ENCODE results near the gene NPL.

NPL gene

DNA sequence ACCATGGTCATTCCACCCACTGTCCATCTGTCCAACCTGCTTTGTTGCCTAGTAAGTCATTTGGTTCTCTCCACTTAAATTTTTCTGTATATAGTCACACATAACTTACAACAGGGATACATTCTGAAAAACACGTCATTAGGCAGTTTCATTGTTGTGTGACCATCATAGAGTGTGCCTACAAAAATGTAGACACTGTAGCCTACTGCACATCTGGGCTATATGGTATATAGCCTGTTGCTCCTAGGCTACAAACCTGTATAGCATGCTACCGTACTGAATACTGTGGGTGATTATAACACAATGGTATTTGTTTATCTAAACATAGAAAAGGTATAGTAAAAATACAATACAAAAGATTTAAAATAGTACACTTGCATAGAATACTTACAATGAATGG lies 10.0 kb upstream of the NPL start:
- DNase-seq, result no peak

DNA sequence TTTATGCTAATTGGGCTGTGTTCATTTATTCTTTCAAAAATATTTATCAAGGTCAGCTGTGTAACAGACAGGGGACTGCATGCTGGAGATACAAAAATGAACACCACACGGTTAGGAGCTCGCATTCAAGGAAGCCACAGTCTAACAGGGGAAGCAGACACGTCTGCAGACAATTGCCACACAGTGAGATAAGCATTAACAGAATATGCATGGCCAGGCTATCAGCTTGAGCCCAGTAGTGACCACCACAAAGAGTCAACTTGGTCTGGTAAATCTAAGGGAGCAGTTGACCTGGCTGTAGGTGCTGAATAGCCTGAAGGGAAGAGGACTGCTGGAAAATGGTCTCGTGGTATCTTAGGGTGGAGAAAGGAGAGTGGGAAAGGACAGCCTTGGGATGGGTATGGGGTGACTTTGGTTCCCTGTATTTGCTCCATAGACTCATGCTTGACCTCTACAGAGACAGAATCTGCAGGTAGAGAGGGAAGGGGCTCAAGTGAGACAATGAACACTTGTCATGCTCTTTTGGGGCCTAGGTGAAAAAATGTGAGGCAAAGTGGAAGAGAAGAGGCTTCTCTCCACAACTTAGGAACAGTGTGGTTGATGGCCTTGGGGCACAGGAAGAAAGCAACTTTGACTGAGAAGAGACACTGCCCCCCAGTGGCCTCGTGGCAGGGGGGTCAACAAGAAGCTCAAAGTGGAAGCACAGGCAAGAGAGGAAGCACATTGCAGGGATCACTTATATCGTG lies 7.6 kb upstream of the NPL start:
- peak; percentile 50 for DNase-seq

DNA sequence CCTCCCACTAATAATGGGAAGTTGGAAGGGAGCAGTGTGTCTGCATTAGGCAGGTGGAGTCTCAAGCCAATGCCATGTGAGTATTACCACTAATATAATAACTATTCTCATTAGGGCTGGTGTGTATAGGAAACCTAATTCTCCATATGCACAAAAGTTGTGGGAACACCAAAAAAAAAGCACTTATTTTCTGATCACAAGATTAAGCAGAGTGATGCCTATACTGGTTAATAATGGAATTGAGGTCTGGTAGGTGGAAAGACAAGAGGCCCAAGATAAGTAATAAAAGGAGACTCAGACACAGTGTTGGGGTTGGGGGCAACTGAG lies 7.0 kb upstream of the NPL start:
- DNase-seq, result no peak

DNA sequence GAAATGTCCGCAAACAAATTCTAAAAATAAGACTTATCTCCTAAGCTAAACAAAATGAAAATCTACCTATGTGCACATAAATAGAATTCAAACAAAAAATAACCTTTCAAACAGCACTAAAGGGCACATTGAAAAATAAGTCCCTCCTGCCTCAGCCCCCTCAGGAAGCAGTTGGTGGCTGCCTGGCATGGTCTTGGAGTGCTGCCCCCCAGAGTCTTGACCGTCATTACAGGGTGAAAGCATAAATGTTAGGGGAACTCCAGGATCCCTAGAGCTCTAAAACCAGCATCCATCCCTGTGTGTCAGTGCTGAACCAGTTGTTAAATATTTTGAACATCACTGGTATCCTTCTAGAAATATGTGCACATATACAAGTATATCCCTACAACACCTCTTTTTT lies 6.5 kb upstream of the NPL start:
- DNase-seq, result no peak

DNA sequence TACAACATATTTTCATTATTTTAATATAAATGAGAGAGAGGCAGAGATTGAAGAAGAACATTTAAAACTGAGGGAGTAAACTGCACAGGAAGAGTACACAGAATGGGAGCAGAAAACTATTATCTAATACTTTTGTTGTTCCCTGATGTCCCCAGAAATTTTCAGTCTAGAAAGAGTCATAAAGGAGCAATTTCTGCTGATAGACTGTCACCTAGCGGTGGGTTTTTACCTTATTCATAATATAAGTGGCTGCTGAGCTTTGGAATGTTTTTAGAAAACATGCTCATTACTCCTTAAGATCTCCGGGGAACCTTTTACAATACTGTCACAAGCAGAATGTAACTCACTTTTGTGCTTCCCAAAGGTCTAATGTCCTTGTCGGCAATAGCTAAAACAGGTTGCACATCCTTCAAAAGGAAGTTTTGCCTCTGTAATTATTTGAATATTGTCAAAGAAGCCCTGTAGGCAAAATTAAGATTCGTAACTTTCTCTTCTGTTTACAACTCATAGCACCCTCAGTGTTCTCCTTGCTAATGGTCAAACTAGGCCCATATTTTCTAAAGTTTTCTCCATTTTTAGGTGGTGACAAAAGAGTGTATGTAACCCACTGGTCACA lies 4.9 kb upstream of the NPL start:
- DNase-seq, result no peak

DNA sequence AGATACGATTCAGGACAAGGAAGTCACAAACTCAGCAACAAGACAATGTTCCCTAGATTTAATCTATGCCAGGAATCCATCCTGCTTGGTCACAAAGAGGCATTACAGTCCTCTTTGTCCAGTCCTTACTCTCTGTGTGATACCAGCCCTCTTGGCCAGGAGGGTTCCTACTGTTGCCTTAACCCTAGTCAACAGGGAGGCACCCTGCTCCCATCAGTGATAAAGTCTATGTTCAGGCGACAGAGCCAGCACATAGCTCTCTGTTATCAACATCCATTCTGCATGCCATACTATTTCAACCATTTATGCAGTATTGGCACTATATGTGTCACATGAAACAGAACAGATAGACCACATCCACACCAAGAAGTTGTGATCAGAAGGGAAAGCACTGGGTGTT lies 4.4 kb upstream of the NPL start:
- no peak for DNase-seq

DNA sequence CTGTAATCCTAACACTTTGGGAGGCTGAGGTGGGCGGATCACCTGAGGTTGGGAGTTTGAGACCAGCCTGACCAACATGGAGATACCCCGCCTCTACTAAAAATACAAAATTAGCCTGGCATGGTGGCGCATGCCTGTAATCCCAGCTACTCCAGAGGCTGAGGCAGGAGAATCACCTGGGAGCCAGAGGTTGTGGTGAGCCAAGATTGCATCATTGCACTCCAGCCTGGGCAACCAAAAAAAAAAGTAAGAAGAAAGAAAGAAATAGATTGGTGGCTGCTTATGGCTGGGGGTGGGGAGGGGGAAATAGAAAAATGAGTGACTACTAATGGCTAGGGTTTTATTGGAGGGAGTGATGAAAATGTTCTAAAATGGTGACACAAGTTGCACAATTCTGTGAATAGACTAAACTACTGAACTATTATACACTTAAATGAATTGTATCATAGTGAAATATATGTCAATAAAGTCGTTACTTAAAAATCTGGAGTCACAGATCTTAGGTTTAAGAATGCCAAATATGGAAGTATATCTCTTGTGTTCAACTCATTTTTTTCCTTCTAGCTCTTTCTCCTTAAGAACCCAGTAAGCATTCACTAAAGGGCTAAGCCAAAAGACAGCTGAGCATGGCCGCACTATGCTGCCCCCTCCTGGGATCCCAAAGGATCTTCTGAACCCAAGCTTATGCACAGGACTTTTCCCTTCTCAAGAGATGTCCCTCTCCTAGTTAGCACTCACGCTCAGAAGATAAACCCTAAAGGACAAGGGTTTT lies 3.2 kb upstream of the NPL start:
- no peak for DNase-seq

DNA sequence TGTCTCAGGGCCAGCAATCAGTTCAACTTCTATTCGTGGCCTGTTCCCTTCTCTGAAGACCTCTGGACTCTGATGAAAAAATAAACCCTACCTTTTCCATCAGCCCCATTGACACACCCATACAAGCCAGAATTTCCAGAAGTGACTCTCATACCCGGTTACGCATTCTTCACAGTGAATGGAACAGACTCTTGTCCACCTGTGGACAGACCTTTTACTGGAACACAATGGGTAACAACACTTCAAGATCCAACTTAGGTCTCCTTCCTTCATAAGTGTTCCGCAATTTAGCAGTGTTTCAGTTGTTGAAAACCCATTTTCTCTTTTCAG lies 2.6 kb upstream of the NPL start:
- no peak for DNase-seq

DNA sequence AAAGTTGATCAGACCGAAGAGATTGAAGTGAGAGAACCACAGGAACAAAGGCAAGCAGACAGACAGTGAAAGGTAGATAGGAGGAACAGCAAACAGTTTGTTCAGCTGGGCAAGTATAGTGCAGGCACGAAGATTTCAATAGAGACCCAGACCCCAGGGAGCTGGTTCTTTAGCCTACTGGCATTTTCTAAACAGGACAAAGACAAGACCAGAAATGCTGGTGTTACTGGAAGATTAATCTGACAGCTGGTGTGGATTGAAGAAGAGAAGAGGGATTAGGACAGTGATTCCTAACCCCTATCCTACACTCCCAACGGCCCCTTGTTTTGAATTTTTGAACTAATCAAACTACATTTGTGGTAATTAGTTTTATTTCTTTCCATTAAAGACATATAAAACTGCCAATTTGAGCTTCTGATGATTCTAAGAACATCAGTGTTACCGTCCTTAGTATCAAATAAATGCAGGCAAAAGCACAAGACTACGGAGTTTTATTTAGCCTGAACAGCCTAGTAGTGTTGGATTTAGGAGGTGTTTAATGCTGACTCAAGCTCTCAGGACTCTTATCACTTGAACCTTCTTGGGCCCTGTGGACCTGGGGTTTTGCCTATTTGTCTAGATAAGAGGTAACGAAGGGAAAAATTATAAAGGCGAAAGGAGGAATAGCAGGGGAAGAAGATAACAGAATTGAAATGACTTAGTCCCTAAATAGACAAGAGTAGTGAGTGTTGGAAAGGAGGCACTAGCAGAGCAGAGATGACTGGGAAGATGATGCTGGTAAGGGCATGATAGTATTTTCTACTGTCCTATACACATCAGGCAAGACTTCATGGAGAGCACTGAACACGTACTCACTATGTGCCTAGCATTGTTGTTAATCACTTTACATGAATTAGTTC lies 2.0 kb downstream of the NPL start:
- DNase-seq, result no peak

DNA sequence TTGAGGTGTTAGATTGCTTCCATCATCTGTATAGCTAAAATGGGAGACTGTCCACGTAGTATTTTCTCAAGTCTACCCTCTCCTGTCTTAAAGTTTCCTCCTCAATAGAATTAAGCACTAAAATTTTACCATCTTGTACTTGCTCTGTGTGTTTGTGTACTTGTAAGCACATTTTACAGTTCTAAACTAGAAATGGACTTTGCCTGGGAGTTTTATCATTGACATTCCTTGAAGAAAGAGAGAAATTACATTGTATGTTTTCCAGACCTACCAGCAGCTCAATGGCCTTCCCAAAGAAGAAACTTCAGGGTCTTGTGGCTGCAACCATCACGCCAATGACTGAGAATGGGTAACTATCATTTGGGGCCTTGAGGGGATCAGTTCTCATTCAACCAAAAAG lies 4.5 kb downstream of the NPL start:
- DNase-seq, result no peak

DNA sequence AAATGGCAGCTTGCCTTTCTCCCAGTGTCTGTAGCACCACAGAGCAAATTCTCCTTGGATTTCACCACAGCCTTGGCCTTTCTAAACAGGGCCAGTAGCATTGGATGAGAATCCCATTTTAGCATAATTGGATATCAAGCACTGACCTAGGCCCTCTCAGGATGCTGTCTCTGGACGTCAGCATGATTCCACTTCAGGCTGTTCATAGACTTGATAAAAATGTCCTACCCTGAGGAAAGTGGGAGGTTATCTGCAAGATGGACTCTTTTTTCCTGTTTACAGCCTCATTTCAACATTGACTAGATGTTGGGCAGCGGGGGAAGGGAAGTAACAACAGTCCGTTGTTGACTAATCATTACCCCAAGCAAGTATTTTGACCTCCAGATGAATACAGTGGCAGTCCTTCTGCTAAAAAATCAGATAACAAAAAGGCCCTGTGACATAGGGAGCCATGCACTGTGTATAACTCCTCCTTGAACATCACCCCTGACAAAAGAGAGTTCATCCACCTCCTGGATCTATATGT lies 5.2 kb downstream of the NPL start:
- DNase-seq, result no peak

DNA sequence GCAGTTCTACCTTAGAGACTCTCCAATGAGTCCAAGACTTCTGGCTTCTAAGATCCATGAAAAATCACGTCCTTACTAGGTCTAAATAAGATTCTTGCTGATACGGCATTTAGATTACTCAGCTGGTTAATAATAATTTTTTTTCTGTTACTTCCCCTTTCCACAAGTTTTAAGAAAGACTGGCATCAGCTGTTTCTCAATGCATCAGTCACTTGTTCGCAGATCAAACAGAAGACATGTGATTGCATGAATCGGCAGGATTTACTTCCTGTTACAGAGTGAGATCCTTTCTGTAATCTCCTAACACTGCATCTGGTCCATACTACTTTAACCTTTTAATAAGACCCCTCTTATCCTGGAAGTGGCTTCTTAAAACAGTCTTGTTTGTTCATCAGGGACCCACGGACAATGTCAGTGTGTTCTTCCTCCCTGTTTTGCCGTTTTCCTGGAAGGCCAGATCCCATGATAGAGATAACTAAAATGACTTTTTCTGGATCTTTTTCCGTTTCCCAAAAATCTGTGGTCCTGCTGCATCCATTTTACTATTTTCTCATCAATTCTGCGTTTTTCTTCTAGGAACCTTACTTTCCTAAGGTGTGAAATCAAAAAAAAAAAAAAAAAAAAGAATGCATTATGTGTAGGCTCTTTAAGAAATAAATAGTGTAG lies 6.1 kb downstream of the NPL start:
- DNase-seq, result no peak

DNA sequence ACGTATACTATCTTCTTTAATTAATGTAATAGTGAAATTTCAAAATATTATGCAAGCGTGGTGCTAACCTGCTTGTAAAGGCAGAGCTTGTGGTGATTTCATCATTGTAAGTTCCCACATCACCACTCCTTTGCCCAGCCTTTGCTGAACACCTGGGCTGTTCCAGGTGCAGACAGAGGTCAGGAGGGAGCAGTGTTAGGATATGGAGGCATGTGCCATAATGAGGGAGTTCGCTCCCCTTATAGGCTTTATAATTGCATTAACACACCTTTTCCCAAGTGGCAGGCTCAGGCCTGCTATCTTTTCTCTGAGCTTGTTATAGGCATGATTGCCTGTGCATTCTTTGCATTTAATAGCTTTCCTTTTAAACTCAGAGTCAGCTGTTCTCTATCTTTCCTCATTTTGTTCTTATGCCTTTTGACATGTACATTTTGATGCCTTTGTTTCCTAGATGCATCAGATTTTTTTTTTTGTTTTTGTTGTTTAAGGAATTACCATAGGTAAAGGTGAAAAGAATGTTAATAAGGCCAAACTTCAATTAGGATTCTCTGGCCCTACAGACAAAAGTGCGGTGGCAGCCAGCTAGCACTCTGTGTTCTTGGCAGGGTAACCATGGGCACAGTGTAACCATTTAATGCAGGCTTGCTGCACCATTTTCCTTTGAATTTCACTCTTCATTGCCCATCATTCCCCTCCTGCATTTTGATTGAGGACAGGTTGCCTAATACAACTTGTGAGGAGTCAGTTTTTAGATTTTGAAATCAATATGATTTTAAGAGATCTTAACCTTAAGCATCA lies 12.6 kb downstream of the NPL start:
- no peak for DNase-seq

DNA sequence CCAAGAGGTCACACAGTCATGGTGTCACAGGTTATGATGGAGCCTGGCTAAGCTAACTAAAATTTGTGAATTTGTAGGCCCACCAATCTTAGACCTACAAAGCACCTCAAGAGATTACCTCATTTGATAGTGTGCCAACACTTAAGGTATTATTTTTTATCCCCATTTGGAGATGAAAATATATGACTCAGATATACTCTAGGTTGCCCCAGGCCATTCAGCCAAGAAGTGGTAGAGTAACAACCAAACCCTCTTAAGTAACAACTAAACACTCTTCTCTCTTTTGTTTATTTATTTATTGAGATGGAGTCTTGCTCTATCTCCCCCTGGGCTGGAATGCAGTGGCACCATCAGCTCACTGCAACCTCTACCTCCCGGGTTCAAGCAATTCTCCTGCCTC lies 14.3 kb downstream of the NPL start:
- no peak for DNase-seq

DNA sequence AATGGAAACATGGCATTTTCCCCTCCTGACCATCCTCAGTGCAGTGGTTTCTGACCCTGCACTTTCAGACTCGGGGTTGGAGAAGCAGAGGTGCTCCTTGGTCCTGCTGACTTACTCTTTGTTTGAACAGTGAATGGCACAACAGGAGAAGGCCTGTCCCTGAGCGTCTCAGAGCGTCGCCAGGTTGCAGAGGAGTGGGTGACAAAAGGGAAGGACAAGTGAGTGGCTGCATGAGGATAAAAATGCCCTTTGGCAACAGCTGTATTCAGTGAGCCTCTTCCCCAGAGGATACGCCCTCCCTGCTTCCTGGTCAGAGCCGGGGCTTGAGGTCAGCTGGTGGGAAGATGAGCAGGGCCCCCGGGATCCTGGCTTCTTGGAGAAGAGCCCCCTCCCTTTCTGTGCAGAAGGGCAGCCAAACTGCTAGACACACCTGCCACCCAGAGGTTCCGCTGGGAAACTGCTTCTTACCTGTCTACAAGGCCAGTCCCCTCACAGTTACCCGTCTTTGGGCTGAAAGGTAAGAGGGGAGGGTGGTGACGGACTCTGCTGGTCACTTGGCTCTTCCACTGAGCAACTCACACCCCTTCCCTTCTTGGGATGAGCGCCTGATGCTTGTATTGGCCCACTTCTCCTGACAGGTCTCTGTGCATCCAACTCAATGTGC lies 16.6 kb downstream of the NPL start:
- DNase-seq, result no peak

DNA sequence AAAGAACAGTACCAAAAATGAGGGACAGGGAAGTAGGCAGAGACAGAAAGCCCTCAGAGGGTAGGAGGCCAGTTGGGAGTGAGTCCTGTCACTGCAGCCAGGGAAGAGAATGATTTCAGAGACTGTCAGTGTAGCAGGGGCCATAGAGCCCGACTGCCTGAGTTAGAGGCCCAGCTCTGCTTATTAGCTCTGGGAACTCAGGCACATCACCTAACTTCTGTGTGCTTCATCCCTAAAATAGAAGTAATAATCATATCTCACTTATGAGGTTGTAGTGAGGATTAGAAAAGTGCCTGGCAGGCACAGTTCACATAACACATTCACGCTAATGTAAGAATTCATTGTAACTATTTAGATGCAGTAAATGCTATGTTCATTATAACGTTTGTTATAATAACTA lies 18.3 kb downstream of the NPL start:
- DNase-seq, result no peak

DNA sequence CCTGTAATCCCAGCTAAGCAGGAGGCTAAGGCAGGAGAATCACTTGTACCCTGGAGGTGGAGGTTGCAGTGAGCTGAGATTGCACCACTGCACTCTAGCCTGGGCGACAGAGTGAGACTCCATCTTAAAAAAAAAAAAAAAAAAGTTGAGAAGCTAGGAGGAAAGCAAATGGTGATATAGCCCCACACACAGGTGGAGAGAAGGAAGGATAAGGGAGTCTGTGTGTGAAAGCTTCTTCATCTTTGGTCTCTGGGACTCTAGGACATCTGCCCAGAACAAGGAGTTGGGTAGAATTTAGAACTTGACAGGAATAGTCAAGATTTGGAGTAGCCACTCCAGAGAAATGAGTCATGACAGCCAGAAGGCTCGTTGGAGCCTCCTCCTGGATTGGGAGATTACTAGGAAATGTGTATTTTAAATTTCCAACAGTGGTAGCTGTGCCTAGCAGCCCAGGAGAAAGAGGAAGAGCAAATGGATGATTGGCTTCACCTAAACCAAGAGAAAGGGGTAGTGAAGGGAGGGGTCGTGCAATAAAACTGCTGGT lies 19.9 kb downstream of the NPL start:
- DNase-seq, result no peak

DNA sequence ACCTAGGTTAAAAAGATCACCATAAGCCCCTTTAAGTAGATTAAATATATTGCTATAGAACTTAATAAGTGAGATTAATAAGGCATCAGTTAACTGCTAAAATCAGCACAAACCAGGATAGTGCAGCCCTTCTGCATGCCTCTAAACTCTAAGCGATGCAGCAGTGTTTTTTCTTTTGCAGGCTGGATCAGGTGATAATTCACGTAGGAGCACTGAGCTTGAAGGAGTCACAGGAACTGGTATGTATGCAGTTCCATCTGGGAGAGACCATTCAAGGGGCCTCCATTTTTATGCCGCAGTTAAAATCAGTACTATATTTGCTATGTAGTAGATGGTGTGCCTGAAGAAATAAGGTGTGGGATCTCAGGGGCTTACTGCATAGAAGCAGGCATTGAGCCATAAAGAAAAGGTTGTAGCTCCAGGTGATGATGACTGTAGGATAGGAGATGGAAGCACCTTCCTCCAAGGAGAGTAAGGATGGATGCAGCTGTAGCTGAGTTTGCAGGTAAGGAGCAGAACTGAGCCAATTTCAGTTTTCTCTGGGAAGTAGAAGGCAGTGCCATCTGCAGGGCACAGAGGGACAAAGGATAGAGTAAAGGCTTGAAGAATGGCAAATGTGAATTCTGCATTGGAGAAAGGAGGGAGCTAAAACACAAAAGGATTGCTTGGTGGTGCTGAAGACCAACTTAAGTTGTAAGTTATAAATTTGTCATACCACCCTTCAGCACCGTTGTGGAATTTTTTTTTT lies 22.6 kb downstream of the NPL start:
- DNase-seq, result no peak

DNA sequence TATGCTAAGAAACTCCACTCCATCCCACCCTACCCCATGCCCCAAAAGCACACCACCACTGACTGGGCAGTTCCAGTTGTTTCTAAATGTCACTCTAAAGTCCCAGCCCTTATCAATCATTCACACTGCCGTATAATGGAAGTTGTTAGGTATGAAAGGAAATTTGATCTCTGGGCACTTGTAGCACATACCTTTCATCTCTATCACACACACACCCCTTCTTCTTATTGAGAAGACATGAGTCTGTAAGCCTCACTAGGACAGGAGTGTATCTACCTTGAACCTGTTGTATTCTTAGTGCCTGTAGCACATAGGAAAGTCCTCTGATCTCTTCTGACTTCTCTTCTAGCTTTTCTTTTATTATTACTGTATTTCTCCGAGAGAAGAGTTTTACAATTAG lies 27.3 kb downstream of the NPL start:
- DNase-seq, result no peak

DNA sequence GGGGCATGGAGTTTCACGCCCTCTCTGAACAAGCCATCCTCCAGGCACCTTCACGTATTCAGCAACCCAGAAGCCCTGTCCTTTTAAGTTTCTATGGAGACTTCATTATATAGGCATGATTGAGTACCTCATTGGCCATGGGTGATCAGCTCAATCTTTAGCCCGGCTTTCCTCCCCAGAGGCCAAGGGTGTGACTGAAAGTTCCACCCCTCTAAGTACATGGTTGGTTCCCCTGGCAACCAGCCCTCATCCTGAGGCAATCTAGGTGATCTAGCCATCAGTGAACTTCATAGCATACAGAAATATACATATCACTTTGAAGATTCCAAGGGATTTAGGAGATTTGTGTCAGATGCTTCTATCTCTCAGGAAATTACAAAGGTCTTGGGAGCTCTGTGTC lies 28.2 kb downstream of the NPL start:
- DNase-seq, result no peak

Measured in activated CD4-positive, alpha-beta T cell treated with anti-CD3 and anti-CD28 coated beads for 1 hour (primary cell).